GM23338 (cell line): ENCODE measurements around the gene FHOD1. TPM values are rescaled to one million over a fixed set of nuclear protein-coding genes. Genes with fewer than 3 reads are reported as not detected.

Source experiments
- ATAC-seq: fragments of 200-7000 bp; cut with Tn5 transposase; 3 replicates; pipeline ENCODE4 v1.9.1; 2020
- DNase-seq: peaks from one replicate; pipeline ENCODE4 v3.0.0-alpha.2; 2015; ENCODE audit warnings: low spot score
- H2AFZ ChIP-seq: fragments of 200-600 bp; sonication (generic); 2 replicates; pipeline ENCODE4 v1.8.0; 2016; ENCODE audit warnings: antibody characterized with exemption, mild to moderate bottlenecking, moderate library complexity
- H3F3A ChIP-seq: fragments of 200-600 bp; sonication (generic); replicated peaks from 2 replicates; pipeline ENCODE4 v1.8.0; 2017; ENCODE audit warnings: antibody characterized with exemption, mixed run types, low read depth
- H3K27ac ChIP-seq: fragments of 200-600 bp; sonication (generic); 2 replicates; pipeline ENCODE4 v1.6.1; 2016; ENCODE audit warnings: low read depth
- H3K27me3 ChIP-seq: fragments of 200-600 bp; sonication (generic); 2 replicates; pipeline ENCODE4 v1.8.0; 2016; ENCODE audit warnings: mild to moderate bottlenecking, mixed run types, moderate library complexity; ENCODE audit not compliant: insufficient read depth
- H3K36me3 ChIP-seq: fragments of 200-600 bp; sonication (generic); 2 replicates; pipeline ENCODE4 v1.8.0; 2016; ENCODE audit warnings: mild to moderate bottlenecking; ENCODE audit not compliant: insufficient read depth
- H3K4me1 ChIP-seq: fragments of 200-600 bp; sonication (generic); 2 replicates; pipeline ENCODE4 v1.8.0; 2016; ENCODE audit warnings: mild to moderate bottlenecking, moderate library complexity; ENCODE audit not compliant: insufficient read depth
- H3K4me2 ChIP-seq: fragments of 200-600 bp; sonication (generic); 2 replicates; pipeline ENCODE4 v1.7.1; 2017; ENCODE audit warnings: mixed run types
- H3K4me3 ChIP-seq: fragments of 200-600 bp; sonication (generic); 2 replicates; pipeline ENCODE4 v1.6.1; 2016; ENCODE audit warnings: mixed run types
- H3K79me2 ChIP-seq: fragments of 200-600 bp; sonication (generic); replicated peaks from 2 replicates; pipeline ENCODE4 v1.8.0; 2017; ENCODE audit warnings: mild to moderate bottlenecking; ENCODE audit not compliant: insufficient read depth
- H3K9me2 ChIP-seq: fragments of 200-600 bp; sonication (generic); 2 replicates; pipeline ENCODE4 v1.8.0; 2017; ENCODE audit not compliant: insufficient read depth
- H4K20me1 ChIP-seq: fragments of 200-600 bp; sonication (generic); replicated peaks from 2 replicates; pipeline ENCODE4 v1.8.0; 2017; ENCODE audit warnings: mild to moderate bottlenecking; ENCODE audit not compliant: insufficient read depth
- H3K27ac Mint-ChIP-seq: 2 replicates; pipeline ENCODE4 v1.8.0; 2020; ENCODE audit warnings: inconsistent platforms, mild to moderate bottlenecking, moderate library complexity, mixed read lengths
- H3K27me3 Mint-ChIP-seq: 3 replicates; pipeline ENCODE4 v1.8.0; 2022; ENCODE audit warnings: low read depth, mild to moderate bottlenecking, moderate library complexity, mixed read lengths, inconsistent platforms; ENCODE audit not compliant: insufficient read depth, poor library complexity
- H3K36me3 Mint-ChIP-seq: 3 replicates; pipeline ENCODE4 v1.8.0; 2021; ENCODE audit warnings: low read depth, mild to moderate bottlenecking, inconsistent platforms, moderate library complexity, mixed read lengths
- H3K4me1 Mint-ChIP-seq: 3 replicates; pipeline ENCODE4 v1.8.0; 2020; ENCODE audit warnings: mild to moderate bottlenecking, inconsistent platforms, mixed read lengths
- H3K4me3 Mint-ChIP-seq: 3 replicates; pipeline ENCODE4 v1.8.0; 2021; ENCODE audit warnings: moderate library complexity, mild to moderate bottlenecking, inconsistent platforms, mixed read lengths
- H3K9me3 Mint-ChIP-seq: 3 replicates; pipeline ENCODE4 v1.8.0; 2020; ENCODE audit warnings: moderate library complexity, mild to moderate bottlenecking, inconsistent platforms, mixed read lengths
- CREB1 ChIP-seq: fragments of 250-450 bp; sonication (Bioruptor Pico); IDR thresholded peaks from 2 replicates; pipeline ENCODE4 v1.5.0; 2020; ENCODE audit warnings: low read depth, mild to moderate bottlenecking, moderate library complexity
- EZH2phosphoT487 ChIP-seq: fragments of 200-600 bp; sonication (generic); IDR thresholded peaks from one replicate; pipeline ENCODE4 v1.8.1; 2018; ENCODE audit warnings: antibody characterized with exemption; ENCODE audit not compliant: unreplicated experiment
- NANOG ChIP-seq: IDR thresholded peaks from 2 replicates; pipeline ENCODE4 v1.6.1; 2016; ENCODE audit warnings: antibody characterized with exemption, borderline replicate concordance
- POLR2AphosphoS5 ChIP-seq: IDR thresholded peaks from 2 replicates; pipeline ENCODE4 v1.6.1; 2016; ENCODE audit warnings: antibody characterized with exemption, low read depth
- STAT1 ChIP-seq: IDR thresholded peaks from one replicate; pipeline ENCODE4 v1.6.1; 2016; ENCODE audit warnings: antibody characterized with exemption; ENCODE audit not compliant: unreplicated experiment
- ZNF114 ChIP-seq: fragments of 250-450 bp; sonication (Bioruptor Pico); IDR thresholded peaks from 2 replicates; pipeline ENCODE4 v1.5.0; 2020; ENCODE audit warnings: mild to moderate bottlenecking, moderate library complexity
- microRNA counts: library from miRNA; unstranded; fragments of <30 nt; microRNA quantifications from one replicate; lab custom pipeline; 2017
- microRNA-seq: library from miRNA; unstranded; fragments of <30 nt; microRNA quantifications from one replicate; pipeline ENCODE4, GENCODE V29; 2017
- polyA plus RNA-seq: library from polyadenylated mRNA; unstranded; fragments of >200 nt; fragmentation: Nextera tagmentation; extraction: Ambion mirVana; gene quantifications from 2 replicates; pipeline ENCODE4 v1.2.1, GENCODE V29; 2016
- small RNA-seq: library from RNA; depleted of rRNA; stranded (forward); fragments of <200 nt; gene quantifications from one replicate; pipeline ENCODE3, GENCODE V24; 2014; ENCODE audit warnings: low replicate concordance
- total RNA-seq: library from RNA; depleted of rRNA; stranded (reverse); fragments of >200 nt; shearing (Covaris generic); gene quantifications from 2 replicates; pipeline ENCODE4 v1.2.3, GENCODE V29; 2014; rRNA removed
- TF ChIP-seq, protein P1 (sequence below): IDR thresholded peaks from 2 replicates; pipeline ENCODE4 v1.6.1; 2016; ENCODE audit warnings: antibody characterized with exemption
- TF ChIP-seq, protein P2 (sequence below), 2 experiments: fragments of 200-600 bp in 1 of 2; sonication (generic) in 1 of 2; conservative IDR thresholded peaks; 2 replicates each; pipeline versions ENCODE4 v1.5.1 to v1.6.1; 2016 to 2017; ENCODE audit warnings: antibody characterized with exemption in 2 of 2, low read depth in 2 of 2, mild to moderate bottlenecking in 2 of 2, moderate library complexity in 1 of 2

FHOD1 gene
- total and polyA plus RNA-seq, 2 experiments from 2014 or later = 26.2 to 52.7 TPM

DNA sequence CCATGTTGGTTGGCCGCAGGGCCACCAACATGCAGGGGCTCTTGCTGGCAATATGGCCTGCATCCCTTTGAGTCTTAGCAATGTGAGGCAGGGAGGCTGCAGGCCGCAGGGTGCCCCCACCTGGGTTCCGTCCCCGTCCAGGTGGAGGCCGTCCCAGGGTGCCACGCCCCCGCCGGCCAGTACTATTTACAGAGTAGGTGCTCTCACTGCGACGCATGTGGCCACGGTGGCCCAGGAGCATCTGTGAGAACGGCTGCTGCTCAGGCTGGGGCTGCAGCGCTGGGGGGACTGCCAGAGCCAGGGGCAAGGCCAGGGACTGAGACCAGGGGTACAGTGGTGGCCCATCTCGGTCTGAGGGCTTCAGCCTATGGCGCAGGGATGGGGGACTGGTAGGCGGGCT lies 67.1 kb downstream of the FHOD1 start:
- DNase-seq (no peak), ATAC-seq (no peak)
- peaks cover 4% of the 10 kb centered on the region; the same call in 1 of the 2 replicates for H4K20me1 ChIP-seq
- peaks cover 15% of the 10 kb centered on the region for H3K4me1 Mint-ChIP-seq
- H3K27me3 ChIP-seq = peaks cover 39% of the 10 kb centered on the region
- peaks cover 45% of the 10 kb centered on the region for H3K27me3 Mint-ChIP-seq
- H3K36me3 Mint-ChIP-seq = peaks cover 3% of the 10 kb centered on the region; the same call in 2 of the 3 replicates
- H3K4me1 ChIP-seq = peaks cover 19% of the 10 kb centered on the region
- H3K9me2 ChIP-seq = no peaks in the 10 kb centered on the region
- no peak overlapping the region for H3K4me3 ChIP-seq
- no peak overlapping the region for H3K4me2 ChIP-seq
- H3K9me3 Mint-ChIP-seq = no peaks in the 10 kb centered on the region; the same call in 1 of the 3 replicates
- H3K4me3 Mint-ChIP-seq = no peak overlapping the region
- H3K36me3 ChIP-seq = no peaks in the 10 kb centered on the region
- H2AFZ ChIP-seq = no peak overlapping the region
- H3K27ac ChIP-seq = no peak overlapping the region
- H3K27ac Mint-ChIP-seq = no peak overlapping the region
- TF ChIP-seq EZH2phosphoT487 (no peak), CREB1 (CRISPR knock-in tag) (no peak), ZNF114 (CRISPR knock-in tag) (no peak)
- peaks cover 10% of the 10 kb centered on the region for H3K79me2 ChIP-seq
- H3F3A ChIP-seq = peaks cover 7% of the 10 kb centered on the region; the same call in 1 of the 2 replicates

DNA sequence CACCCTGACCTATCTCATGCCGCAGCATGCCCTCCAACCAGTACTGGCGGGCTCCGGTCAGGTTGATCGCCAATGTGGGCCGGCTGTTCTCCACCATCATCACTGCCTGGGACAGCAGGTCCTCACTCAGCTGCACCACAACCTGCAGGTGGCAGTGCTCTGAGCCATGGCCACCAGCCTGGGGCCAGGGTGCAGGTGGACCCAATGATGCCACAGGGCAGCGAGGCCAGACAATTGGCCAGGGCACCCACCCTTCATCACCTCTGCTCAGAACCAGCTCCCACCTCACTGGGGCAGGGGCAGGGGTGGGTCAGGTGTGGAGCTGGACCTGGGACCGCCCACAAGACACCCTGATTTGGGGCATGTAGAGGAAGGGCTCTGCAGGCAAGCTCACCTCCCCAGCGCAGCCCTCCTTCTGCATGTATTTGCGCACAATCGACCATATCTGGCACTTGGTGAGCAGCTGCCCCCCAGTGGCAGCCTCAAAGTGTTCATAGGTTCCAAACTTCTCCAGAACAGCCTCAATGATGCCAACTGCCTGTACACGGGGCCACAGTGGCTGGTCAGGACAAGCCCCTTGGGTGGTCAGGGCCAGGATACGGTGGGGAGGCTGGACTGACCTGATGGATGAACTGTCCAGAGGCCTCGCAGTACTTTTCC lies 67.7 kb downstream of the FHOD1 start:
- Mint-ChIP-seq H3K9me3 (no peaks in the 10 kb centered on the region; the same call in 2 of the 3 replicates), H3K4me3 (0 out of 3 replicates have a peak overlapping the region, but pooled peaks have one; percentile 70), H3K36me3 (peaks cover 3% of the 10 kb centered on the region; the same call in 2 of the 3 replicates), H3K27me3 (peaks cover 45% of the 10 kb centered on the region), H3K27ac (no peak overlapping the region), H3K4me1 (peaks cover 12% of the 10 kb centered on the region)
- TF ChIP-seq POLR2AphosphoS5 (no peak), ZNF114 (CRISPR knock-in tag) (no peak), NANOG (no peak), STAT1 (no peak)
- TF ChIP-seq, protein P1, sequence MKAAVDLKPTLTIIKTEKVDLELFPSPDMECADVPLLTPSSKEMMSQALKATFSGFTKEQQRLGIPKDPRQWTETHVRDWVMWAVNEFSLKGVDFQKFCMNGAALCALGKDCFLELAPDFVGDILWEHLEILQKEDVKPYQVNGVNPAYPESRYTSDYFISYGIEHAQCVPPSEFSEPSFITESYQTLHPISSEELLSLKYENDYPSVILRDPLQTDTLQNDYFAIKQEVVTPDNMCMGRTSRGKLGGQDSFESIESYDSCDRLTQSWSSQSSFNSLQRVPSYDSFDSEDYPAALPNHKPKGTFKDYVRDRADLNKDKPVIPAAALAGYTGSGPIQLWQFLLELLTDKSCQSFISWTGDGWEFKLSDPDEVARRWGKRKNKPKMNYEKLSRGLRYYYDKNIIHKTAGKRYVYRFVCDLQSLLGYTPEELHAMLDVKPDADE = no peak
- TF ChIP-seq, protein P2, sequence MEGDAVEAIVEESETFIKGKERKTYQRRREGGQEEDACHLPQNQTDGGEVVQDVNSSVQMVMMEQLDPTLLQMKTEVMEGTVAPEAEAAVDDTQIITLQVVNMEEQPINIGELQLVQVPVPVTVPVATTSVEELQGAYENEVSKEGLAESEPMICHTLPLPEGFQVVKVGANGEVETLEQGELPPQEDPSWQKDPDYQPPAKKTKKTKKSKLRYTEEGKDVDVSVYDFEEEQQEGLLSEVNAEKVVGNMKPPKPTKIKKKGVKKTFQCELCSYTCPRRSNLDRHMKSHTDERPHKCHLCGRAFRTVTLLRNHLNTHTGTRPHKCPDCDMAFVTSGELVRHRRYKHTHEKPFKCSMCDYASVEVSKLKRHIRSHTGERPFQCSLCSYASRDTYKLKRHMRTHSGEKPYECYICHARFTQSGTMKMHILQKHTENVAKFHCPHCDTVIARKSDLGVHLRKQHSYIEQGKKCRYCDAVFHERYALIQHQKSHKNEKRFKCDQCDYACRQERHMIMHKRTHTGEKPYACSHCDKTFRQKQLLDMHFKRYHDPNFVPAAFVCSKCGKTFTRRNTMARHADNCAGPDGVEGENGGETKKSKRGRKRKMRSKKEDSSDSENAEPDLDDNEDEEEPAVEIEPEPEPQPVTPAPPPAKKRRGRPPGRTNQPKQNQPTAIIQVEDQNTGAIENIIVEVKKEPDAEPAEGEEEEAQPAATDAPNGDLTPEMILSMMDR (conservative IDR thresholded peaks at IDR 0.05; ENCODE audit: low read depth in 2 of 2) = peak; percentile 22 to 62; a peak in 2 of 4 replicates
- Histone ChIP-seq H3K4me1 (peaks cover 17% of the 10 kb centered on the region), H3K36me3 (no peaks in the 10 kb centered on the region), H3K27me3 (peaks cover 39% of the 10 kb centered on the region), H3F3A (peaks cover 10% of the 10 kb centered on the region; the same call in 1 of the 2 replicates), H3K4me2 (no peak overlapping the region), H2AFZ (no peak overlapping the region), H4K20me1 (peaks cover 4% of the 10 kb centered on the region; the same call in 1 of the 2 replicates), H3K27ac (no peak overlapping the region), H3K4me3 (no peak overlapping the region), H3K9me2 (no peaks in the 10 kb centered on the region), H3K79me2 (peaks cover 10% of the 10 kb centered on the region)
- DNase-seq (no peak), ATAC-seq (no peak; the same call in 2 of the 3 replicates)

MicroRNA genes within 50 kb of the gene (microRNA counts, 767-probe panel; counts per million panel counts)
- microRNA hsa-miR-328 (lab: Ali Mortazavi, UCI) = not detected

Small RNA genes lying within 50 kb of the gene (microRNA-seq; reads per million reads assigned to microRNA genes)
- 1.8 reads per million for gene MIR328

Small RNA genes lying within 50 kb of the gene (small RNA-seq; reads per million reads assigned to genes)
- not detected for gene MIR328

Other genes with a start within 250 kb of the FHOD1 start
- 26.9 and 27.8 TPM in 2 replicates for gene CBFB, start 218.3 kb downstream of the FHOD1 start, total RNA-seq
- 26.1 and 31.0 TPM in 2 replicates for gene CBFB, start 218.3 kb downstream of the FHOD1 start, polyA plus RNA-seq
- 26.6 and 35.9 TPM in 2 replicates for gene PHAF1, start 137.5 kb downstream of the FHOD1 start, total RNA-seq
- gene PHAF1, start 137.5 kb downstream of the FHOD1 start, polyA plus RNA-seq = 14.2 and 14.7 TPM in 2 replicates
- 6.8 and 7.0 TPM in 2 replicates for gene B3GNT9, start 96.5 kb downstream of the FHOD1 start, total RNA-seq
- 0.99 and 1.5 TPM in 2 replicates for gene B3GNT9, start 96.5 kb downstream of the FHOD1 start, polyA plus RNA-seq
- gene TRADD, start 87.6 kb downstream of the FHOD1 start, total RNA-seq = 0.42 TPM in 1 of 2 replicates, not detected in the other
- 0.50 and 0.55 TPM in 2 replicates for gene TRADD, start 87.6 kb downstream of the FHOD1 start, polyA plus RNA-seq
- gene FBXL8, start 87.5 kb downstream of the FHOD1 start, total RNA-seq = not detected in 2 replicates
- 0.26 TPM in 1 of 2 replicates, not detected in the other for gene FBXL8, start 87.5 kb downstream of the FHOD1 start, polyA plus RNA-seq
- 1.3 TPM in 1 of 2 replicates, not detected in the other for gene HSF4, start 82.7 kb downstream of the FHOD1 start, total RNA-seq
- gene HSF4, start 82.7 kb downstream of the FHOD1 start, polyA plus RNA-seq = 0.19 TPM in 1 of 2 replicates, not detected in the other
- 0.27 and 3.3 TPM in 2 replicates for gene NOL3, start 76.9 kb downstream of the FHOD1 start, total RNA-seq
- gene NOL3, start 76.9 kb downstream of the FHOD1 start, polyA plus RNA-seq = 2.7 and 4.0 TPM in 2 replicates
- gene MATCAP1, start 63.5 kb downstream of the FHOD1 start, total RNA-seq = 22.7 and 23.1 TPM in 2 replicates
- gene MATCAP1, start 63.5 kb downstream of the FHOD1 start, polyA plus RNA-seq = 9.5 and 13.3 TPM in 2 replicates
- gene EXOC3L1, start 57.3 kb downstream of the FHOD1 start, total RNA-seq = 1.6 and 2.3 TPM in 2 replicates
- gene EXOC3L1, start 57.3 kb downstream of the FHOD1 start, polyA plus RNA-seq = 0.92 and 1.1 TPM in 2 replicates
- 135 and 168 TPM in 2 replicates for gene E2F4, start 55.3 kb downstream of the FHOD1 start, total RNA-seq
- 67.0 and 67.2 TPM in 2 replicates for gene E2F4, start 55.3 kb downstream of the FHOD1 start, polyA plus RNA-seq
- gene ELMO3, start 48.4 kb downstream of the FHOD1 start, total RNA-seq = 16.2 and 18.3 TPM in 2 replicates
- 4.5 and 4.7 TPM in 2 replicates for gene ELMO3, start 48.4 kb downstream of the FHOD1 start, polyA plus RNA-seq
- gene TMEM208, start 20.4 kb downstream of the FHOD1 start, total RNA-seq = 18.4 and 23.2 TPM in 2 replicates
- 82.3 and 89.7 TPM in 2 replicates for gene TMEM208, start 20.4 kb downstream of the FHOD1 start, polyA plus RNA-seq
- 5.4 and 6.4 TPM in 2 replicates for gene SLC9A5, start 1.5 kb upstream of the FHOD1 start, total RNA-seq
- 3.4 and 4.5 TPM in 2 replicates for gene SLC9A5, start 1.5 kb upstream of the FHOD1 start, polyA plus RNA-seq
- 10.3 and 17.1 TPM in 2 replicates for gene PLEKHG4, start 32.1 kb upstream of the FHOD1 start, total RNA-seq
- gene PLEKHG4, start 32.1 kb upstream of the FHOD1 start, polyA plus RNA-seq = 3.2 and 4.9 TPM in 2 replicates
- gene KCTD19, start 79.3 kb upstream of the FHOD1 start, total RNA-seq = 0.31 TPM in 1 of 2 replicates, not detected in the other
- gene KCTD19, start 79.3 kb upstream of the FHOD1 start, polyA plus RNA-seq = 0.61 and 0.65 TPM in 2 replicates
- 1.2 TPM in 1 of 2 replicates, not detected in the other for gene LRRC36, start 79.3 kb upstream of the FHOD1 start, total RNA-seq
- not detected in 2 replicates for gene LRRC36, start 79.3 kb upstream of the FHOD1 start, polyA plus RNA-seq
- 0.28 TPM in 1 of 2 replicates, not detected in the other for gene TPPP3, start 146.0 kb upstream of the FHOD1 start, total RNA-seq
- 0.26 and 1.3 TPM in 2 replicates for gene TPPP3, start 146.0 kb upstream of the FHOD1 start, polyA plus RNA-seq
- 2.3 and 2.7 TPM in 2 replicates for gene ZDHHC1, start 169.0 kb upstream of the FHOD1 start, total RNA-seq
- 1.4 and 1.6 TPM in 2 replicates for gene ZDHHC1, start 169.0 kb upstream of the FHOD1 start, polyA plus RNA-seq
- 23.0 and 25.1 TPM in 2 replicates for gene HSD11B2, start 183.6 kb upstream of the FHOD1 start, total RNA-seq
- 14.8 and 16.6 TPM in 2 replicates for gene HSD11B2, start 183.6 kb upstream of the FHOD1 start, polyA plus RNA-seq
- 68.7 and 69.4 TPM in 2 replicates for gene ATP6V0D1, start 233.7 kb upstream of the FHOD1 start, total RNA-seq
- 19.5 and 20.6 TPM in 2 replicates for gene ATP6V0D1, start 233.7 kb upstream of the FHOD1 start, polyA plus RNA-seq
- gene AGRP, start 236.1 kb upstream of the FHOD1 start, total RNA-seq = not detected in 2 replicates
- gene AGRP, start 236.1 kb upstream of the FHOD1 start, polyA plus RNA-seq = not detected in 2 replicates